A204.1 (cell line): ENCODE measurements around the gene BIVM.
A peak's percentile ranks its signal among the peaks of the same experiment; 100 is the strongest.

Experiments
- FAIRE-seq: peaks from 2 replicates; lab custom pipeline; 2012; peaks lifted over from hg19 to GRCh38; lab: Jason Lieb, UNC

BIVM gene

GRCh38 chr13:102845630-102846260 lies 46.8 kb downstream of the BIVM start, which contains the start of gene ERCC5:
Gene ERCC5 (plus strand): TSS chr13:102846032. CDS start chr13:102846267, 235 bp downstream.
- peak; percentile 98 for FAIRE-seq

- no peak for FAIRE-seq
These were observed 47.5 kb downstream of the BIVM start for GRCh38 chr13:102846261-102847015.

GRCh38 chr13:102847272-102848234 lies 48.6 kb downstream of the BIVM start:
- peak; percentile 94 for FAIRE-seq

- FAIRE-seq: no peak
These were observed 50.0 kb downstream of the BIVM start for GRCh38 chr13:102848956-102849355.

- FAIRE-seq: no peak
These were observed 53.6 kb downstream of the BIVM start for GRCh38 chr13:102852556-102852955.

- FAIRE-seq: no peak
These were observed 55.8 kb downstream of the BIVM start for GRCh38 chr13:102854675-102855074.

GRCh38 chr13:102856557-102856956 lies 57.6 kb downstream of the BIVM start:
- FAIRE-seq: no peak

- no peak for FAIRE-seq
These were observed 63.8 kb downstream of the BIVM start for GRCh38 chr13:102862624-102863210.

- FAIRE-seq: no peak
These were observed 64.7 kb downstream of the BIVM start for GRCh38 chr13:102863590-102863989.

GRCh38 chr13:102868366-102868936 lies 69.5 kb downstream of the BIVM start:
- no peak for FAIRE-seq

- FAIRE-seq: no peak
These were observed 71.2 kb downstream of the BIVM start for GRCh38 chr13:102869948-102870676.

GRCh38 chr13:102870677-102871415 lies 71.9 kb downstream of the BIVM start:
- FAIRE-seq: peak; percentile 75

- no peak for FAIRE-seq
These were observed 73.2 kb downstream of the BIVM start for GRCh38 chr13:102872131-102872530.

GRCh38 chr13:102872531-102872930 lies 73.6 kb downstream of the BIVM start:
- FAIRE-seq: no peak

- no peak for FAIRE-seq
These were observed 74.7 kb downstream of the BIVM start for GRCh38 chr13:102873653-102874052.

- no peak for FAIRE-seq
These were observed 76.3 kb downstream of the BIVM start for GRCh38 chr13:102875256-102875655.

GRCh38 chr13:102877303-102877702 lies 78.4 kb downstream of the BIVM start:
- FAIRE-seq: no peak

- FAIRE-seq: no peak
These were observed 79.6 kb downstream of the BIVM start for GRCh38 chr13:102878481-102878880.

GRCh38 chr13:102879793-102880499 lies 81.0 kb downstream of the BIVM start:
- no peak for FAIRE-seq
